GM12878 (cell line): ENCODE data around the gene TMEM259. TPM values are rescaled to one million over a fixed set of nuclear protein-coding genes. Genes with fewer than 3 reads are reported as not detected.

Source experiments
- ATAC-seq: fragments of 200-7000 bp; cut with Tn5 transposase; 3 replicates; pipeline ENCODE4 v1.9.1; 2020; ENCODE audit warnings: mild to moderate bottlenecking, moderate library complexity
- BruUV-seq: library from RNA; stranded (reverse); fragments of 400-500 nt; replicated peaks from 2 replicates; lab custom pipeline; 2021; lab: Mats Ljungman, UMichigan
- CTCF ChIA-PET: fragments of 300-600 bp; sonication (Branson Sonifier 250); formaldehyde crosslinking; extraction: SDS; loops from one replicate; lab custom pipeline; 2021; ENCODE audit warnings: inconsistent platforms; lab: Yijun Ruan, JAX
- POLR2A ChIA-PET: fragments of 350-600 bp; formaldehyde crosslinking; extraction: SDS; loops from one replicate; lab custom pipeline; 2021; ENCODE audit warnings: inconsistent platforms; lab: Charles Lee
- RAD21 ChIA-PET: fragments of 300-600 bp; sonication (Branson Sonifier 250); formaldehyde crosslinking; loops from one replicate; lab custom pipeline; 2023; ENCODE audit warnings: antibody characterized with exemption; ENCODE audit not compliant: unreplicated experiment; lab: Charles Lee
- SMC1A ChIA-PET: fragments of 300-600 bp; sonication (Branson Sonifier 250); formaldehyde crosslinking; loops from one replicate; lab custom pipeline; 2023; ENCODE audit not compliant: unreplicated experiment, uncharacterized antibody; lab: Charles Lee
- DNase-seq: peaks from one replicate; pipeline ENCODE4 v3.0.0-alpha.2; 2011; ENCODE audit warnings: low read depth, low spot score
- FAIRE-seq: peaks from 3 replicates; lab custom pipeline; 2011; peaks lifted over from hg19 to GRCh38; lab: Jason Lieb, UNC
- H2AFZ ChIP-seq: 2 replicates; pipeline ENCODE4 v1.6.0; 2011; ENCODE audit warnings: low read depth, low read length, control low read depth; ENCODE audit not compliant: control insufficient read depth
- H3K27ac ChIP-seq: 2 replicates; pipeline ENCODE4 v1.5.1; 2011; ENCODE audit warnings: control low read depth; ENCODE audit not compliant: control insufficient read depth, insufficient read depth
- H3K27me3 ChIP-seq, 2 experiments: replicated peaks in 1 of 2; 2 replicates each; pipeline versions ENCODE4 v1.6.0 to v1.6.1; 2011; ENCODE audit warnings: low read length in 1 of 2; ENCODE audit not compliant: control insufficient read depth in 2 of 2, insufficient read depth in 2 of 2
- H3K36me3 ChIP-seq, 2 experiments: 2 replicates each; pipeline ENCODE4 v1.5.1; 2011; ENCODE audit warnings: low read length in 1 of 2; ENCODE audit not compliant: control insufficient read depth in 2 of 2, insufficient read depth in 2 of 2
- H3K4me1 ChIP-seq: 2 replicates; pipeline ENCODE4 v1.6.1; 2011; ENCODE audit warnings: mild to moderate bottlenecking, low read length, moderate library complexity, mixed read lengths; ENCODE audit not compliant: control insufficient read depth, insufficient read depth
- H3K4me2 ChIP-seq: 2 replicates; pipeline ENCODE4 v1.6.0; 2011; ENCODE audit warnings: control low read depth; ENCODE audit not compliant: control insufficient read depth, insufficient read depth
- H3K4me3 ChIP-seq: fragments of 200-600 bp; sonication (generic); 2 replicates; pipeline ENCODE4 v1.5.1; 2016
- H3K79me2 ChIP-seq: 2 replicates; pipeline ENCODE4 v1.6.0; 2011; ENCODE audit warnings: low read length; ENCODE audit not compliant: control insufficient read depth, insufficient read depth
- H3K9ac ChIP-seq: 2 replicates; pipeline ENCODE4 v1.8.0; 2011; ENCODE audit warnings: low read length, control low read depth, mixed read lengths; ENCODE audit not compliant: control insufficient read depth, insufficient read depth
- H3K9me3 ChIP-seq: replicated peaks from 3 replicates; pipeline ENCODE4 v1.5.1; 2011; ENCODE audit warnings: mild to moderate bottlenecking, low read length; ENCODE audit not compliant: control insufficient read depth, insufficient read depth
- H4K20me1 ChIP-seq: 2 replicates; pipeline ENCODE4 v1.6.0; 2011; ENCODE audit not compliant: control insufficient read depth, insufficient read depth
- CBX3 ChIP-seq: fragments of 200-600 bp; sonication (generic); IDR thresholded peaks from 2 replicates; pipeline ENCODE4 v1.6.1; 2016; ENCODE audit warnings: low read depth, borderline replicate concordance
- CEBPB ChIP-seq, 2 experiments: fragments of 150-350 bp in 1 of 2; IDR thresholded peaks; 2 replicates each; pipeline ENCODE4 v1.6.1; 2012 to 2014; ENCODE audit warnings: low read depth in 2 of 2, low read length in 2 of 2, borderline replicate concordance in 1 of 2, inconsistent platforms in 1 of 2
- DPF2 ChIP-seq: fragments of 450-650 bp; IDR thresholded peaks from 2 replicates; pipeline ENCODE4 v1.6.1; 2017; ENCODE audit warnings: mild to moderate bottlenecking
- KAT2A ChIP-seq: conservative IDR thresholded peaks from 2 replicates; pipeline ENCODE4 v1.6.1; 2011; ENCODE audit warnings: low read depth, low read length; ENCODE audit not compliant: control insufficient read depth
- NFYB ChIP-seq: IDR thresholded peaks from 2 replicates; pipeline ENCODE4 v1.6.1; 2011; ENCODE audit warnings: low read depth, mild to moderate bottlenecking, low read length, improper control_type of control experiment, moderate library complexity; ENCODE audit not compliant: insufficient read depth
- WGBS: methylation state at CpG from one replicate; pipeline ENCODE4 v1.1.6; 2016; ENCODE audit warnings: low lambda C conversion rate; ENCODE audit not compliant: insufficient replicate concordance, insufficient coverage; ENCODE audit errors: missing lambda C conversion rate; 5-methylcytosine and 5-hydroxymethylcytosine counted together
- in situ Hi-C: fragments of 300-500 bp; cut with MboI; formaldehyde crosslinking; loops from 9 replicates; pipeline ENCODE4 v1.14.3; 2018; ENCODE audit warnings: mixed read lengths
- intact Hi-C: fragments of 100-400 bp; cut with micrococcal nuclease; formaldehyde crosslinking; loops from one replicate; pipeline ENCODE4 v1.14.2; 2022; ENCODE audit not compliant: unreplicated experiment
- polyA plus RNA-seq, 11 experiments: library from polyadenylated mRNA; depleted of rRNA in 4 of 11; unstranded in 6 of 11; stranded (reverse) in 5 of 11; fragments of >200 nt; fragmentation: Nextera tagmentation in 4 of 11; fragmentation: Illumina TruSeq in 1 of 11; extraction: Ambion mirVana in 4 of 11; extraction: Trizol in 1 of 11; gene quantifications; 1 replicate in 1 of 11; 2 replicates in 10 of 11; pipeline versions ENCODE4 v1.2.1 to v1.2.3, GENCODE V29; 2011 to 2016; ENCODE audit warnings: inconsistent platforms in 2 of 11, missing spikeins in 2 of 11, low read depth in 1 of 11
- total RNA-seq, 4 experiments: library from RNA; depleted of rRNA in 3 of 4; stranded (reverse); fragments of >200 nt in 3 of 4; fragmentation: Illumina TruSeq in 1 of 4; extraction: Trizol in 1 of 4; gene quantifications; 2 replicates each; pipeline versions ENCODE4 v1.2.1 to v1.2.3, GENCODE V29; 2013 to 2021
- TF ChIP-seq, protein P1 (sequence below): fragments of 450-650 bp; IDR thresholded peaks from 2 replicates; pipeline ENCODE4 v1.6.1; 2016; ENCODE audit warnings: mild to moderate bottlenecking
- TF ChIP-seq, protein P2 (sequence below): fragments of 450-650 bp; IDR thresholded peaks from 2 replicates; pipeline ENCODE4 v1.6.1; 2017; ENCODE audit warnings: mild to moderate bottlenecking, moderate library complexity

Gene TMEM259
- total and polyA plus RNA-seq, 10 of the 15 experiments (the other 5 are each of a cell fraction or from before 2014, with no cell fraction given) = 0.43 to 184 (median 62.0) TPM

DNA sequence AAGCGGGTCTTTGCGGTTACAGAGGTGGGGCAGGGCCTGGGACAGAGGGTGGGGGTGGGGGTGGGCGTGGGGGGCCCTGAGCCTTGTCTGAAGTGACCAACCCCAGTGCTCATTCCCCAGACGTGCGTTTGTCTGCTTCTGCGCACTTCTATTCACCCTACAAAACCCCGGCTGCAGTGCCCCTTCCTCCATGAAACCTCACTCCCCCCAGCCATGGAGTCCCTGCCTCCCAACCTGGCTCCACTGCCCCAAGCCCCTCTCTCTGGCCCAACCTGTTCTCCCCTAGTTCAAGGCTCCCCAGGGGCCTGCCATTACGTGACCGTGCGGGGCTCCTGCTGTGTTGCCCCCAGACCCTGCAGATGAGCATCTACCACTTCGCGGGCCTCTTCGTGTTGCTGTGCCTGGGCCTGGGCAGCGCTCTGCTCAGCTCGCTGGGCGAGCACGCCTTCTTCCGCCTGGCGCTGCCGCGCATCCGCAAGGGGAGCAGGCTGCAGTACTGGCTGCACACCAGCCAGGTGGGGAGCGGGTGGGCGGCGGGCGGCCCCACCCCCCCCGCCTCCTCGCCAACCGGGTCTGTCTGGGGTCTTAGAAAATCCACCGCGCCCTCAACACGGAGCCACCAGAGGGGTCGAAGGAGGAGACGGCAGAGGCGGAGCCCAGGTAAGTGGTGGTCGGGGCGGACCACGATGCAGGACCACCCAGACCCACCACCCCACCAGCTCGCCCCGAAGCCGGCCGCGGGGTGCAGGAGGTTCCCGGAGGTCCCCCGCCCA lies 12.5 kb downstream of the TMEM259 start:
- Histone ChIP-seq H3K4me1 (no peaks in the 10 kb centered on the region), H3K27ac (no peak overlapping the region), H3K9me3 (no peaks in the 10 kb centered on the region), H3K27me3 (no peaks in the 10 kb centered on the region), H3K4me3 (no peak overlapping the region), H2AFZ (no peak overlapping the region), H3K4me2 (no peak overlapping the region), H4K20me1 (no peaks in the 10 kb centered on the region), H3K9ac (no peak overlapping the region), H3K36me3 (peaks cover 0 to 28% of the 10 kb centered on the region in 2 experiments; a peak in 3 of 4 replicates), H3K79me2 (no peaks in the 10 kb centered on the region)
- TF ChIP-seq KAT2A (no peak), DPF2 (no peak), CEBPB (IDR thresholded peaks at IDR 0.05; ENCODE audit: borderline replicate concordance in 1 of 2, low read depth in 2 of 2, low read length in 2 of 2) (no peak), NFYB (no peak), CBX3 (no peak)
- TF ChIP-seq, protein P1, sequence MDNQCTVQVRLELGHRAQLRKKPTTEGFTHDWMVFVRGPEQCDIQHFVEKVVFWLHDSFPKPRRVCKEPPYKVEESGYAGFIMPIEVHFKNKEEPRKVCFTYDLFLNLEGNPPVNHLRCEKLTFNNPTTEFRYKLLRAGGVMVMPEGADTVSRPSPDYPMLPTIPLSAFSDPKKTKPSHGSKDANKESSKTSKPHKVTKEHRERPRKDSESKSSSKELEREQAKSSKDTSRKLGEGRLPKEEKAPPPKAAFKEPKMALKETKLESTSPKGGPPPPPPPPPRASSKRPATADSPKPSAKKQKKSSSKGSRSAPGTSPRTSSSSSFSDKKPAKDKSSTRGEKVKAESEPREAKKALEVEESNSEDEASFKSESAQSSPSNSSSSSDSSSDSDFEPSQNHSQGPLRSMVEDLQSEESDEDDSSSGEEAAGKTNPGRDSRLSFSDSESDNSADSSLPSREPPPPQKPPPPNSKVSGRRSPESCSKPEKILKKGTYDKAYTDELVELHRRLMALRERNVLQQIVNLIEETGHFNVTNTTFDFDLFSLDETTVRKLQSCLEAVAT = no peak
- TF ChIP-seq, protein P2, sequence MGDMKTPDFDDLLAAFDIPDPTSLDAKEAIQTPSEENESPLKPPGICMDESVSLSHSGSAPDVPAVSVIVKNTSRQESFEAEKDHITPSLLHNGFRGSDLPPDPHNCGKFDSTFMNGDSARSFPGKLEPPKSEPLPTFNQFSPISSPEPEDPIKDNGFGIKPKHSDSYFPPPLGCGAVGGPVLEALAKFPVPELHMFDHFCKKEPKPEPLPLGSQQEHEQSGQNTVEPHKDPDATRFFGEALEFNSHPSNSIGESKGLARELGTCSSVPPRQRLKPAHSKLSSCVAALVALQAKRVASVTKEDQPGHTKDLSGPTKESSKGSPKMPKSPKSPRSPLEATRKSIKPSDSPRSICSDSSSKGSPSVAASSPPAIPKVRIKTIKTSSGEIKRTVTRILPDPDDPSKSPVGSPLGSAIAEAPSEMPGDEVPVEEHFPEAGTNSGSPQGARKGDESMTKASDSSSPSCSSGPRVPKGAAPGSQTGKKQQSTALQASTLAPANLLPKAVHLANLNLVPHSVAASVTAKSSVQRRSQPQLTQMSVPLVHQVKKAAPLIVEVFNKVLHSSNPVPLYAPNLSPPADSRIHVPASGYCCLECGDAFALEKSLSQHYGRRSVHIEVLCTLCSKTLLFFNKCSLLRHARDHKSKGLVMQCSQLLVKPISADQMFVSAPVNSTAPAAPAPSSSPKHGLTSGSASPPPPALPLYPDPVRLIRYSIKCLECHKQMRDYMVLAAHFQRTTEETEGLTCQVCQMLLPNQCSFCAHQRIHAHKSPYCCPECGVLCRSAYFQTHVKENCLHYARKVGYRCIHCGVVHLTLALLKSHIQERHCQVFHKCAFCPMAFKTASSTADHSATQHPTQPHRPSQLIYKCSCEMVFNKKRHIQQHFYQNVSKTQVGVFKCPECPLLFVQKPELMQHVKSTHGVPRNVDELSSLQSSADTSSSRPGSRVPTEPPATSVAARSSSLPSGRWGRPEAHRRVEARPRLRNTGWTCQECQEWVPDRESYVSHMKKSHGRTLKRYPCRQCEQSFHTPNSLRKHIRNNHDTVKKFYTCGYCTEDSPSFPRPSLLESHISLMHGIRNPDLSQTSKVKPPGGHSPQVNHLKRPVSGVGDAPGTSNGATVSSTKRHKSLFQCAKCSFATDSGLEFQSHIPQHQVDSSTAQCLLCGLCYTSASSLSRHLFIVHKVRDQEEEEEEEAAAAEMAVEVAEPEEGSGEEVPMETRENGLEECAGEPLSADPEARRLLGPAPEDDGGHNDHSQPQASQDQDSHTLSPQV = no peak
- POLR2A ChIA-PET = no interaction called here
- WGBS = 95% methylated on average over 35 of the region's 45 CpGs
- RAD21 ChIA-PET = no interaction called here
- no peak for FAIRE-seq
- in situ Hi-C loops (no loop called here), intact Hi-C loops (no loop called here)
- CTCF ChIA-PET = no interaction called here
- SMC1A ChIA-PET = no interaction called here
- ATAC-seq = no peak
- no peak for DNase-seq
- no TSS peak for BruUV-seq
